Erythroblast (primary cell): ENCODE results near the gene LDLRAD2.

Experiments used
- DNase-seq, 2 experiments: peaks; one replicate each; lab custom pipeline; 2025; lab: John Stamatoyannopoulos, UW
- GATA1 ChIP-seq: IDR thresholded peaks from 2 replicates; pipeline ENCODE4 v1.6.1; 2011; ENCODE audit warnings: low read depth, mild to moderate bottlenecking, control low read depth, low read length, moderate library complexity
- POLR2A ChIP-seq: IDR thresholded peaks from 2 replicates; pipeline ENCODE4 v1.6.1; 2011; ENCODE audit warnings: mild to moderate bottlenecking, low read length

The LDLRAD2 gene

GRCh38 chr1:21864730-21865129 lies 52.7 kb downstream of the LDLRAD2 start:
- TF ChIP-seq GATA1 = no peak
- no peak for TF ChIP-seq POLR2A
- no peak for DNase-seq

DNA sequence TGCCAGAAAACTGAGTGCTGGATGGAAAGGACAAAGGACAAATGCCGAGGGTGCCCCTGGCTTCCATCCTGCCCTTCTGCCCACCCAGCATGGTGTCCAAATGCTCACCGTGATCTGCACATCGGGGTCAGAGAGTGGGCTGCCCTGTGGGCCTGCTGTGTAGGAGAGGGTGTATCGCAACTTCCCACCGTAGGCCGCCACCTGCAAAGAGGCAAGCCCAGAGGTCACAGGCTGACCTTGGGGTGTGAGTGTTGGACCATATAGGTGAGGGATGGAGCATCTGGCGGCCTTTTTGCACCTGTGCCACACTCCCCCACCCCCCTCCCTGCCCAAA lies 53.5 kb downstream of the LDLRAD2 start:
- DNase-seq = no peak
- TF ChIP-seq POLR2A (no peak), GATA1 (no peak)

DNA sequence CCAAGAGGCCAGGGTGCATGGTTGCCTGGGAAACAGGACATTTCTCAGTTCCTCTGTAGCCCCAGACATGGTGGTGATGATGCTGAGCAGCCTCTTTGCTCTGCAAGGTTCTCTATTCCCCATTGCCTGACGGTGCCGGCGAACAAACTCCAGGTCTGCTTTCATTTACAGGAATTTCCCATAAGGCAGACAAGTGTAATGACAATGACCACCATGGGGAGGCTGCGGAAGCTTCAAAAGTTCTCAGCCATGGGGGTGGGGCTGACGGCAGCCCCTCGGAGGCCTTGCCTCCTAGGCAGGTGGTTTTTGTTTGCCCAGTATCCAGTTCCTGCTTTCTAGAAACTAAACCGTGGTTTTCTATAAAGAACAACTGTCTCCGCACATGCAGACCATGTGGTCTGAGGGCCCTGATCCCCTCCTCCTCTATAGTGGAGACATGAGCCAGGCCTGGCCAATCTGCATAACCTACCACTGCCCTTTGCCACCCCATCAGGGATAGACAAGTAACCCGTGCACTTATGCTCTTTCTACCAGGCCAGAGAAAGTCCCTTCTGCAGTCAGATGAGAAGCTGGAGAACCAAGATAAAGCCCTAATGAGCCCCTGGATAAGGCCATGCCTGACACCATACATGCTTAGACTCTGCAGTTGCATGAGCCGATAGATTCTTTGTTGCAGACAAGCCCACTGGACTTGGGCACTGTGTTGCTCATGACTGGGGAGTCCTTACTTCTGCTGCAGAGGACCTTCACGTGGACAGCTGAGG lies 54.1 kb downstream of the LDLRAD2 start:
- TF ChIP-seq POLR2A (no peak), GATA1 (peak; percentile 28)
- DNase-seq = peak; percentile 88 to 95

DNA sequence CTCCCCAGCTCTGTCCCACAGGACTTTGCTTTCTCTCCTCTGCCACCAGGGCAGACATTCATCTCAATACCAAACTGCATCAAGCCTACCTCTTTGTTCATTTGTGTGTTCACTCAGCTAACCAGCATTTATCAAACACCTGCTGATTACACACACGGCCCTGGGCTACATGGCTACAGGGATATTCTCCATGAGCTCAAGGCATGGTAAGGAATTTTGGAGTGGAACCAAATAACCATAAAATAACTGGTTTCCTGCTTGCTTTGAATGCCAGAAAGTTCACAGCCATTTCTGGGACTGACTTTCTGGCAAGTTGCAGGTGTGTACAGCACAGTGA lies 54.6 kb downstream of the LDLRAD2 start:
- no peak for DNase-seq
- TF ChIP-seq POLR2A (no peak), GATA1 (no peak)

DNA sequence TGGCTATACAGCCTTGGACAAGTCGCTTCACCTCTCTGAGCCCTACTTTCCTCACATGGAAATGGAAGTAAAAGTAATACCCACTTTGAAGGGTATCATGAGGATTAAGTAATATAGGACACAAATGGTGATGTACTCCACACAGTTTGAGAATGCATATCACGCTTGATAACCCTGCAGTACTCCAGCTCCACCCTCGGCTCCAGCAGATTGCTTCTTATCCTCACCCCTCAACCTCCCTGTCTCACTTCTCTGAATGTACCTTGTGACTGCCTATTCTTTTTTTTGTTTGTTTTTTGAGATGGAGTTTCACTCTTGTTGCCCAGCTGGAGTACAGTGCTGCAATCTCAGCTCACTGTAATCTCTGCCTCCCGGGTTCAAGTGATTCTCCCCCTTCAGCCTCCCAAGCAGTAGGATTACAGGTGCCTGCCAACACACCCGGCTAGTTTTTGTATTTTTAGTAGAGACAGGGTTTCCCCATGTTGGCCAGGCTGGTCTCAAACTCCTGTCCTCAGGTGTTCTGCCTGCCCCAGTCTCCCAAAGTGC lies 55.5 kb downstream of the LDLRAD2 start:
- peak in 1 of 2 experiments; percentile 65 for DNase-seq

DNA sequence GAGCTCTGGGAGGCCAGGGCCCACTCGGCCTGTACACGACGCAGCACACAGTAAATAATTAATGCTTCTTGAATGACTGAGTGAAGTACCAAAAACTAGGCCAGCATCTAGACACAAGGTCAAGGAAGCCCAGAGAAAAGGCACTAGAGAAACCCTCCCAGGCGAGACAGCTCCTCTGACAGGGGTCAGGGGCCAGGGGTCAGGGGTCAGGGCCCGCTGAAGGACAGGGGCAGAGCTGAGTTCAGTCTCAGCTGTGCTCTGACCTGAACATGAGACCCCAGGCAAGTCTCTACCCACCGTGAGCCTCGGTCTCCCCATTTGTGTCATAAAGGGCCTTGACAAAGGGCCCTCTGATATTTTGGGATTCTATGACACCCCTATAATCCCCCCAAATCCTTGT lies 56.4 kb downstream of the LDLRAD2 start:
- TF ChIP-seq POLR2A (no peak), GATA1 (no peak)
- DNase-seq = no peak

More for the DNA sequence above, 55.5 kb downstream of the LDLRAD2 start:
- TF ChIP-seq POLR2A (no peak), GATA1 (no peak)

- DNase-seq = no peak
- TF ChIP-seq GATA1 (no peak), POLR2A (no peak)
Measured at GRCh38 chr1:21868941-21869454, 56.9 kb downstream of the LDLRAD2 start.

- TF ChIP-seq POLR2A = no peak
- TF ChIP-seq GATA1 = no peak
- DNase-seq = no peak
Measured at GRCh38 chr1:21869620-21870121, 57.6 kb downstream of the LDLRAD2 start.

GRCh38 chr1:21870611-21871010 lies 58.5 kb downstream of the LDLRAD2 start:
- DNase-seq = no peak
- TF ChIP-seq GATA1 = no peak
- TF ChIP-seq POLR2A = no peak

DNA sequence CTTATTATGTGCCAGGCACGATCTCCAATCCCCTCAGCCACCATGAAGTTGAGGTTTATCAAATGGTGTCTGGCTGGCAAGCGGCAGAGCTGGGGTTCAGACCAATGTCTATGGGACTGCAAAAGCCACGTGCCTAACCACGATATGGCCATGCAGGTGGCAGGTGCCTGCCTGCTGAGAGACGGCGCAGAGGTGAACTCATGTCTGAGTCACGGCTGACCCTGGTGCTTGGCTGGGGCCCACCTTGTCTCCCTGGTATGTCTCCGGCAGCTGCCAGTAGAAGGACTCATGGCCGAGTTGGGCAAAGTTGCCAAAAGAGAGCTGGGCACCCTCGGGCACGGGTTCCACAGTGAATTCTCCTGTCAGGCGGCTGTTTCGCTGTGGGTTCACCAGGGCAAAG lies 59.9 kb downstream of the LDLRAD2 start:
- DNase-seq = no peak
- TF ChIP-seq GATA1 (no peak), POLR2A (no peak)

DNA sequence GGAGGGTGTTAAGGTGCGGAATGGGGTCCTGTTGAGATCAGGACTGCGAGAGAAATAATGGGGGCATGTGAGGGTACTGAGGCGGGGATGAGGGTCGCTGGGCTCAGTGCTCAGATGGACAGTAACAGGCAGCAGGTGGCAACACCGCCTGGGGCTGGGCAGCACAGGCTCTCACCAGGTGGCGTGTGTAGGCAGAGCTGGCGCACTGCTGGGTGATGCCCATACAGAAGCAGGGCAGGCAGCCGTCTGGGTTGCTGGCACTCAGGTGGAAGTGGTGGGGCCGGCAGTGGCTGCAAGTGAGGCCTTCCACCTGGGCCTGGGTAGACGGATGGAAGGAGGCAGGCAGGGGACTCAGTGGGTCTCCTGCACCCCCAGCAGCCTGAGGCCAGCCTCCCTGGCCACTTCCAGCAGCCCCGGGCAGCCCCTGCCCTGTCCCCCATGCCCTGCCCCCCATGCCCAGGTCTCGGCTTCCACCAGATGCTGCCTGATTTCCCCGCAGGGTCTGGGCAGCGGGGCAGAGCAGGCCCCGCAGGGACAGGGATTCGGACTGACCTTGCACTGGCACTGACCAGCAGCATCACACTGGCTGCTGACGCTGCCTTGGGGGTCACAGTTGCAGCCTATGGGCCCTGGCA lies 60.5 kb downstream of the LDLRAD2 start:
- TF ChIP-seq GATA1 = no peak
- no peak for TF ChIP-seq POLR2A
- DNase-seq = no peak

GRCh38 chr1:21873174-21873573 lies 61.1 kb downstream of the LDLRAD2 start:
- no peak for DNase-seq
- TF ChIP-seq POLR2A (no peak), GATA1 (no peak)

GRCh38 chr1:21873761-21874160 lies 61.7 kb downstream of the LDLRAD2 start:
- no peak for TF ChIP-seq GATA1
- no peak for DNase-seq

GRCh38 chr1:21874328-21874727 lies 62.3 kb downstream of the LDLRAD2 start:
- no peak for DNase-seq

More at GRCh38 chr1:21874328-21874727, 62.3 kb downstream of the LDLRAD2 start:
- TF ChIP-seq POLR2A = no peak
- no peak for TF ChIP-seq GATA1
